ENCODE measurements around the gene ELP4.

The ELP4 gene

DNA sequence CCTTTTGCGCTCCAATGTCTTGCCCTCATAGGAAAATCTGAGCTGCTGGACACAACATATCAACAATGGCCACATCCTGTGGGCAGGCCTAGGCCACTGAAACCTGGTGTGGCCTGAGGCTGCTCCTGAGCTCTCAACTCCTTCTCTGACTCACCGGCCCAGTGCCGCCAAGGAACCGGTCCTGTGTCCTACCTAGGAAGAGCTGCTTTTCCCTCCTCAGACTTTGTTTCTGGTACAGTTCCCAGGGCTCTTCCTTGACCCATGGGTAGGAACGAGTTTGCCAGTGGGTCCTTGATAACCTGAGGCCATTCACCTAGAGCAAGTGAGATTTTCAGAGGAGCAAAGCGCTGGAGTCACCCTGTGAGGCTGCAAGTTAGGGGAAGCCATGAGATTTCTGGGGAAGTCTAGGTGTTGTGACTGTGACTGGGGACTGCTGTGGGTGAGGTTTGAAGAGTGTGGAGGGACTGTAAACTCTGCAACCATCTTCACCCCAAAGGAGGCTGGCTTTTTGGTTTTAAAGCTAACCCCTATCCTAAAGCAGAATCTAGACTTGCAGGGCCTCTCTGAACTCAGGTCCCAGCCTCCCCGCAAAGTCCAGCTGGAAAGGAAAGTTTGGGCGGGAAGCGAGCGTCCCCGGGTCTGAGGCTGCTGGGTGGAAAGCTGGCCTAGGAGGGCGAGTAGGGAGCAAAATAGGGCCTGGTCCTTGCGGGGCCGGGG lies 313.5 kb downstream of the ELP4 start:
- Histone ChIP-seq H3K9ac (ENCODE audit: low read length) (no peak overlapping the region), H3K4me1 (ENCODE audit: insufficient read depth, low read length) (peaks cover 8% of the 10 kb centered on the region), H3K4me3 (ENCODE audit: low read depth in 1 of 2, low read length in 2 of 2) (no peak overlapping the region), H3K27me3 (ENCODE audit: control insufficient read depth in 1 of 2, insufficient read depth in 2 of 2, low read length in 2 of 2) (peaks cover 90 to 100% of the 10 kb centered on the region in 2 donors), H3K36me3 (ENCODE audit: insufficient read depth, low read length) (no peaks in the 10 kb centered on the region), H3K9me3 (ENCODE audit: low read length) (no peaks in the 10 kb centered on the region), H3K27ac (ENCODE audit: low read depth, low read length) (no peak overlapping the region)

DNA sequence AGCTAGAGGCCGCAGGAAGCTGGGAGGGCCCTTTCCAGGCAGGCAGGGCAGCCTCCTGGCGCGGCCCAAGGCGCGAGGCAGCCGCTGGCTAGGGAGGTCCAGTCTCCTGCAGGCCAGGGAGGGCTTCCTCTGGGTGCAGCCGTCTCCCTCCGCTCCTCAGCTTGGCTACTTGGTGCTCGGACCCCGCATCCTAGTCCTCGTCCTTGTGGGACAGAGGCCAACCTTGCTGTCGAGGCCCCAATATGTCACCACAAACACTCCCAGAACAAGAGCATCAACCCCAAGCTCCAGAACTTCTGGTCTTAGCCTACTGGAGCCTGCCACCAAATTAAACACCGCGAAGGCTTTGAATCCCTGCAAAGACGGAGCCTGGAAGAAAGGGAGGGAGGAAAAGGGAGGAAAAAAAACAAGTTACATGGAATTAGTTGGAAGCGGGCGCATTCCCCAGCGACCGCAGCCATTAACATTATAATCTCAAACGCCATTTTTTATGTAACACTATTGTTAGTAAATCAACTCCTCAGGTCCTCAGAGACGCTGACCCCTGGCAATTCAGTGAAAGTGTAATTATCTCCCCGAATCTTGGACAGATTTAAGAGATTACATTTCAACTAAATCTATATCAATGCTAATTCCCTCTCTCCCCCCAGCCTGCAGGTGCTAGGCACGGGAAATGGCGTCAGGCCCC lies 314.2 kb downstream of the ELP4 start:
- Histone ChIP-seq H3K27ac (ENCODE audit: low read depth, low read length) (no peak overlapping the region), H3K9ac (ENCODE audit: low read length) (no peak overlapping the region), H3K9me3 (ENCODE audit: low read length) (no peaks in the 10 kb centered on the region), H3K36me3 (ENCODE audit: insufficient read depth, low read length) (no peaks in the 10 kb centered on the region), H3K4me1 (ENCODE audit: insufficient read depth, low read length) (peaks cover 4% of the 10 kb centered on the region), H3K4me3 (ENCODE audit: low read depth in 1 of 2, low read length in 2 of 2) (no peak overlapping the region), H3K27me3 (ENCODE audit: control insufficient read depth in 1 of 2, insufficient read depth in 2 of 2, low read length in 2 of 2) (peaks cover 88 to 96% of the 10 kb centered on the region in 2 donors)

DNA sequence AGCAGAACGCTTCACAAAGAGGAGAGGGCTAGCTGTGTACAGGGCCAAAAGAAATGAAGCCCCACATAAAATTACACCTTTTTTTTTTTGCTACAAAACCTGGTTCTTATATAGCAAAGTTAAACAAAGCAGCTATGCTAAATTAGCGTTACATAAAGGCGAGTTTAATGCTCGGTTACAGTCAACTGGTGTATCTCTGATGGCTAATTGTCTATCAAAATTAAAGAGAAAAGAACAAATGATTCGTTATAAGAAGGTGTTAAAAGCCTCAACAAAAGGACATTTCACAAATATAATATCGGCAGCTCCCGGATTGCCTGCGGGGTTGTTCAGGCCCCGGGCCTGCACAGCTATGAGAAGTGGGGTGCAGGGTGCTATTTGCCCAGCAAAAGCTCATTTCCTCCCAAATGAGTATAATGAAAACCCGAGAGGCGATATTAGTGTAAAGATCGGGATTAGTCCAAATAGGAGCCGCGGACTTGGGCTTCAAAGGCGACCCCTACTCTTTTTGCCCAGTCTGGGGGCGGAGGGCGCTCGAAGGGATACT lies 314.8 kb downstream of the ELP4 start:
- H3K27ac ChIP-seq (ENCODE audit: low read depth, low read length), result no peak overlapping the region
- H3K27me3 ChIP-seq (ENCODE audit: control insufficient read depth in 1 of 2, insufficient read depth in 2 of 2, low read length in 2 of 2), result peaks cover 91 to 93% of the 10 kb centered on the region in 2 donors
- H3K4me3 ChIP-seq (ENCODE audit: low read depth in 1 of 2, low read length in 2 of 2), result no peak overlapping the region
- peaks cover 4% of the 10 kb centered on the region for H3K4me1 ChIP-seq (ENCODE audit: insufficient read depth, low read length)
- no peaks in the 10 kb centered on the region for H3K9me3 ChIP-seq (ENCODE audit: low read length)
- H3K9ac ChIP-seq (ENCODE audit: low read length), result no peak overlapping the region
- no peaks in the 10 kb centered on the region for H3K36me3 ChIP-seq (ENCODE audit: insufficient read depth, low read length)

DNA sequence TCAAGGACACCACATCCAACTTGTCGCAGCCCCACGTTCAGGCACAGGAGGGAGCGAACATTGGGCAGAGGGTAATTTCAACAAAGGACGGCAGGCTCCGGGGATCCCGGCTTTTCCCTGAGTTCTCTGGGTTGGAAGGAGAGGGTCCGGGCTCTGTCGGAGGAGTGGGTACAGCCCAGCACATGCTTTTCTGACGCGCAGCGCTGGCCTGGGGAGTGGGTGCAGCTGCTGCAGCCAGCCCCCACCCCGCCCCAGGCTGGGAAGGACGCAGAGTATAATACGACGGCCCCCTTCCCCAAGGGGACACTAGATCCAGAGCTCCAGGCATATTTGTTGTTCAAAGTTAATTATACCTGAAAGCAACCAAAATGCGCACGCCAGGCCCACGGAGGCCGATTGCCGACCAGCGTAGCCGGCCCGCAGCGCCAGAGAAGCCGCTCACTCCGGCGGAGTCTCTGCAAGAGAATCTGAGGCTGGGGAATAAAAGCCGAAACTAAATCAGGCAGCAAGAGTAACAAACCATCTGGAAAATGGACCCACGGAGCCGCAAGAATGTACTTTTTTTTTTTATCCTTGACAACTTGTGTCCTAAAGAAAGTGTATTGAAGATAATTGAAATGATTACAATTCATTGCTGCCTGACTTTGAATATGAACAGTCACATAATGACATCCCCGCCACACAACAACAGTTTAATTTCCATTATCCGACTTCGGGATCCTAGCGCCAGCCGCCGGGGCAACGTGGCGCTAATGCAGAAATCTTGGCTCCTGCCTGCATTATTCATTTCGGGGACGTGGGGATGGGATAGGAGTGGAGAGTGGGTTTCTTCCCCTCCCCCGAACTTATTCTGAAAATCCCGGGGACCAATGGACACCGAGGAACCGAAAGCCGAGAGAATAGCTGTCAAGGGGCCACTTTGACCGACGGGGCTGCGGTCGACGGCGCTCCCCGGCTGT lies 315.6 kb downstream of the ELP4 start:
- no peaks in the 10 kb centered on the region for H3K9me3 ChIP-seq (ENCODE audit: low read length)
- H3K27ac ChIP-seq (ENCODE audit: low read depth, low read length), result no peak overlapping the region
- H3K27me3 ChIP-seq (ENCODE audit: control insufficient read depth in 1 of 2, insufficient read depth in 2 of 2, low read length in 2 of 2), result peaks cover 91 to 93% of the 10 kb centered on the region in 2 donors
- peaks cover 4% of the 10 kb centered on the region for H3K4me1 ChIP-seq (ENCODE audit: insufficient read depth, low read length)
- no peak overlapping the region for H3K4me3 ChIP-seq (ENCODE audit: low read depth in 1 of 2, low read length in 2 of 2)
- no peaks in the 10 kb centered on the region for H3K36me3 ChIP-seq (ENCODE audit: insufficient read depth, low read length)
- H3K9ac ChIP-seq (ENCODE audit: low read length), result no peak overlapping the region

DNA sequence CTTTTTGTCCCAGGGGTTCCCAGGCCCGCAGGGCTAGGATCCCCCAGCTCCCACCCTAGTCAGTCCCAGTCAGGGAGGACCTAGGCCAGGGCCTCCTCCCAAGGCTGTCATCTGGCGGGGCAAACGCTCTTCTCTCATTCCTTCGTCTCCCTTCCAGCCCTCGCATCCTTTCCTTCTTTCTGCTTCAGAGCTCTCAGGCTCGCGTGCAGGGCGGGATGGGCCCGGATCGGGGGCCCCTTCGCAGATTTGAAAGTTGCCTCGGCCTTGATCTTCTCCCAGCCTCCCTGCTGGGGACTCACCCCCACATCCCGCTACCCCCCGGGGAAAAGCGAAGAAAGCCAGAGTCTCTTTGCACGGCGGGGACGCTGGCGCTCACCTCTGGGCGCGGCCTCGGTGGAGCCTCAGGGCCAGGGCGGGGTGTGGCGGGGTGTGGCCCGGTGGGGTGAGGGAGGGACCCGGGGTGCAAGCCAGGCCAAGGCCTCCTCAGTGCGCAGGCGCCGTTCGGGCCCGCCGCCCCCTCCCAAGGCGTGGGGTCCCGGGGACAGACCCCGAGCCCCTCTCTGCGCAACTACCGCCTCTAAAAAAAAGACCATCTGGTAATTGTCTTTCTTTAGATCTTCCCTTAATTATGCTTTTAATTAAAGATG lies 316.4 kb downstream of the ELP4 start:
- no peak overlapping the region for H3K9ac ChIP-seq (ENCODE audit: low read length)
- H3K9me3 ChIP-seq (ENCODE audit: low read length), result no peaks in the 10 kb centered on the region
- peaks cover 4% of the 10 kb centered on the region for H3K4me1 ChIP-seq (ENCODE audit: insufficient read depth, low read length)
- no peak overlapping the region for H3K27ac ChIP-seq (ENCODE audit: low read depth, low read length)
- peaks cover 86 to 89% of the 10 kb centered on the region in 2 donors for H3K27me3 ChIP-seq (ENCODE audit: control insufficient read depth in 1 of 2, insufficient read depth in 2 of 2, low read length in 2 of 2)
- H3K4me3 ChIP-seq (ENCODE audit: low read depth in 1 of 2, low read length in 2 of 2), result no peak overlapping the region
- no peaks in the 10 kb centered on the region for H3K36me3 ChIP-seq (ENCODE audit: insufficient read depth, low read length)

DNA sequence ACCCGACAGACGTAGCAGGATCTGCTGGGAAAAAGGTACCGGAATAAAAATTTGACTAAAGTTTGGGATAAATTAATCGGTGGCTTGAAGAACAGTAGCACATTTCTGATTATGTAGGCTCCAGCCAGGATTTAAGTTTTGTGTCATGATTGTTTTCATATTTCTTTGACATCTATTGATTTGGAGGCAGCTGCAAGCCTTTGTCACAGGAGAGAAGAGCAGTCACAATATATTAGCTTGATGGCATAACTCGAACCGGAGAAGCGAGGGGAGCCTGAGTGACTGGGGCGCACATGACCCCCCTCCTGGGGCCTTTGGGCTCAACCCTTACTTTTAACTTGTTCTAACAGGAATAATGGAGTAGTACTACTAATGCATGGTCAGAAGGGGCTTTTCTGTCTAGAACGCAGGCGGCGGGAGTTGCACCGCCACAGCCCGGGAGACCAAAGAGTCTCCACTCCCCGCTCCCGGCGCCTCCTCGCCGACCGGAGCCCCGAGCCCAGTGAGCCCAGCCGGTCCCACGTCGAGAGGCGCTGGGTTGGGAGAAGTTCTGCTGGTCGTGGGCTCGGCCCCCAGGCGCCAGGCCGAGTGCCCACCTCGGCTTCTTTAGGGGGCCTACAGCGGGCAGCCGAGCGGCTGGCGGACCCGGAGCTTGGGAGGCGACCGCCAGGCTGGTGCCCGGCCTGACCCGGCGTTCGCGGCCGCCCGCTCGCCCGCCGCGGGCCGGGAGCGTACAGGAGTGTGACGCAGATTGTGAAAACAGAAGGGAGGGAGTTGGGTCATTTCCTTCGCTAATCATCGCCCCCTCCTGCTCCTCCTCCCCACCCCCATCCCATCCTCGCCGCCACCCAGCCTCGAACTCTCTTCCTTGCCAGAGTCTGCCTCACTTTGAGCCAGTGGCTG lies 317.2 kb downstream of the ELP4 start:
- Histone ChIP-seq H3K27ac (ENCODE audit: low read depth, low read length) (no peak overlapping the region), H3K9ac (ENCODE audit: low read length) (no peak overlapping the region), H3K4me1 (ENCODE audit: insufficient read depth, low read length) (peaks cover 4% of the 10 kb centered on the region), H3K27me3 (ENCODE audit: control insufficient read depth in 1 of 2, insufficient read depth in 2 of 2, low read length in 2 of 2) (peaks cover 81 to 82% of the 10 kb centered on the region in 2 donors), H3K4me3 (ENCODE audit: low read depth in 1 of 2, low read length in 2 of 2) (no peak overlapping the region), H3K9me3 (ENCODE audit: low read length) (no peaks in the 10 kb centered on the region), H3K36me3 (ENCODE audit: insufficient read depth, low read length) (no peaks in the 10 kb centered on the region)

DNA sequence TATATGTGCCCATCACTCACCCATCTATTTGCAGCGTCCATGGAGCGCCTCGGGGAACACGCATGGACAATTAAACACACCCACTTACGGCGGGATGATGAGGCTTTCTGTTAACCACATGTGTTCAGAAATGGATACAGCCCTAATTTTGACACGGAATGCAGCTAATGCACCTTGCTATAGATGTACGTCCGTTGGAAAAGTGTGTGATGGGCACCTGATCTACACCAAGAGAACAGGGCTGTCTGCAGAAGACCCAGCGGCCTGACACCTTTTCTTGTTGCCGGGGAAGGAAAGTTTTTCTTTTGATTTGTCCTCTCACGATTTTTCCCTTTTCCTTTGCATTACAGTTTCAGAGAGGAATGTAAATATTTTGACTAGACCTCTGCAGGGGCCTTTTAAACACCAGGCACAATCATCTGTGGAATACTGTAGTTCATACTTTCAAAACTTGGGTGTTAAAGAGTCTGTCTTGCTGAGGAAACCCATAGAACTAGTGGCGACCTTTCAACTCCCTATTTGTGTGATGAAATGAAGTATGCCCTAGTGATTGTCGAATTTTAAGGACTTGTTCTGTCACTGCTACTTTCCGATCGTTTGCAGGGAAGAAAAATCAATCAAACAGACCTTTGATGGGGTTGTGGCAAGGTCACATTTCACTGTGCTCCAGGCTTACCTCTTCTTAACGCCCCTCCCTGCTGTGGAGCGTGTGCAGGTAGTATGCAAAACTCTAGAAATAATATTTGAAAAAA lies 318.1 kb downstream of the ELP4 start:
- no peak overlapping the region for H3K4me3 ChIP-seq (ENCODE audit: low read depth in 1 of 2, low read length in 2 of 2)

DNA sequence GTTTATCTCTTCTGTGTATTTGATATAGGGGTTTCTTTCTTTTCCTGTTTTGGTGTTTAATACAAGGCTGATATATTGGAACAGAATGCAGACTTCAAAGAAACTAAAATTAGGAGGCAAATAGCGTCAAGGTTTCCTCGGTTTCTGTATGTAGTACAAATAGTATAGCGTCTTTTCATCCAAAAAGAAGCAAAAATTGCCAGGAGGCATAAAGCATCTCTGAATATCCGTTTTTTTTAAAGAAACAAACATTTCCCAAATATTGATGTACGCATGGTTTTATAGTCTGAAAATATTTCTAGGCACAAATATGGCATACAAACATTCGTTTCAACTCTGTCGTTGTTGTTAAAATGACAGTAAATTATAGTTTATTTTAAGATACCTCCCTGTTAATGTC lies 318.6 kb downstream of the ELP4 start:
- no peaks in the 10 kb centered on the region for H3K9me3 ChIP-seq (ENCODE audit: low read length)
- H3K9ac ChIP-seq (ENCODE audit: low read length), result no peak overlapping the region
- peaks cover 4% of the 10 kb centered on the region for H3K4me1 ChIP-seq (ENCODE audit: insufficient read depth, low read length)
- H3K27ac ChIP-seq (ENCODE audit: low read depth, low read length), result no peak overlapping the region
- H3K27me3 ChIP-seq (ENCODE audit: control insufficient read depth in 1 of 2, insufficient read depth in 2 of 2, low read length in 2 of 2), result peaks cover 66 to 68% of the 10 kb centered on the region in 2 donors
- H3K4me3 ChIP-seq (ENCODE audit: low read depth in 1 of 2, low read length in 2 of 2), result no peak overlapping the region
- H3K36me3 ChIP-seq (ENCODE audit: insufficient read depth, low read length), result no peaks in the 10 kb centered on the region

More for the DNA sequence above, 318.1 kb downstream of the ELP4 start:
- no peaks in the 10 kb centered on the region for H3K9me3 ChIP-seq (ENCODE audit: low read length)
- no peak overlapping the region for H3K27ac ChIP-seq (ENCODE audit: low read depth, low read length)
- peaks cover 72 to 73% of the 10 kb centered on the region in 2 donors for H3K27me3 ChIP-seq (ENCODE audit: control insufficient read depth in 1 of 2, insufficient read depth in 2 of 2, low read length in 2 of 2)
- H3K36me3 ChIP-seq (ENCODE audit: insufficient read depth, low read length), result no peaks in the 10 kb centered on the region
- H3K4me1 ChIP-seq (ENCODE audit: insufficient read depth, low read length), result peaks cover 4% of the 10 kb centered on the region
- H3K9ac ChIP-seq (ENCODE audit: low read length), result no peak overlapping the region

DNA sequence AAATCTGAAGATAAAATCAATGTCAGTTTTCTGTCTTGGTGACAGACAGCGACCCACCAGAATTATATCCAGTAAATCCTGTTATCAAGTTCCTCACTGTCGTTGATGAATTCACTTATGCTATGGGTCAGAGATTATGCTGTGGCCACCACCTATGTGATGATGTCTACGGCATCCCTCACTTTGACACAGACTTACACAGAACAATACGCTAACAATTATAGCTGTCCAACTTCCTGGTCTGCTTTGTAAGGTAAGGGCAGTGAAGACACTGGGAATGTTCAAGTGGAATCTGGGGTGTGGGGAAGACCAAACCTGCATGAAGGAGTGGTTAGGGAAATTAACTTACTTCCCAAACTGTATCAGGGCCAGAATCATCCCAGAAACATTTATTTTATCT lies 320.8 kb downstream of the ELP4 start:
- peaks cover 4% of the 10 kb centered on the region for H3K4me1 ChIP-seq (ENCODE audit: insufficient read depth, low read length)
- no peak overlapping the region for H3K4me3 ChIP-seq (ENCODE audit: low read depth in 1 of 2, low read length in 2 of 2)
- no peaks in the 10 kb centered on the region for H3K9me3 ChIP-seq (ENCODE audit: low read length)
- H3K27ac ChIP-seq (ENCODE audit: low read depth, low read length), result no peak overlapping the region
- H3K36me3 ChIP-seq (ENCODE audit: insufficient read depth, low read length), result no peaks in the 10 kb centered on the region
- peaks cover 45 to 58% of the 10 kb centered on the region in 2 donors for H3K27me3 ChIP-seq (ENCODE audit: control insufficient read depth in 1 of 2, insufficient read depth in 2 of 2, low read length in 2 of 2)
- H3K9ac ChIP-seq (ENCODE audit: low read length), result no peak overlapping the region
